Suprapubic skin (tissue), 4 donors: Measurements from ENCODE around the gene TLE1. TPM values are rescaled to one million over a fixed set of nuclear protein-coding genes. Genes with fewer than 3 reads are reported as not detected.

Experiments used
- DNase-seq, 2 donors: peaks; one replicate each; pipeline ENCODE4 v3.0.0-alpha.2; 2019; ENCODE audit warnings: low spot score in 2 of 2
- H3K27ac ChIP-seq: fragments of 200-600 bp; sonication (generic); one replicate; pipeline ENCODE4 v1.5.1; 2019
- H3K27me3 ChIP-seq: fragments of 200-600 bp; sonication (generic); one replicate; pipeline ENCODE4 v1.5.1; 2019
- H3K36me3 ChIP-seq: fragments of 200-600 bp; sonication (generic); one replicate; pipeline ENCODE4 v1.5.1; 2019
- H3K4me1 ChIP-seq: fragments of 200-600 bp; sonication (generic); one replicate; pipeline ENCODE4 v1.5.1; 2019
- H3K4me3 ChIP-seq: fragments of 200-600 bp; sonication (generic); one replicate; pipeline ENCODE4 v1.5.1; 2019; ENCODE audit warnings: mild to moderate bottlenecking
- H3K9me3 ChIP-seq: fragments of 200-600 bp; sonication (generic); one replicate; pipeline ENCODE4 v1.5.1; 2019
- CTCF ChIP-seq, 2 donors: fragments of 200-600 bp in 1 of 2; fragments of 450-650 bp in 1 of 2; sonication (generic) in 1 of 2; IDR thresholded peaks; one replicate each; pipeline ENCODE4 v1.5.1; 2016 to 2019; ENCODE audit warnings: antibody characterized with exemption in 2 of 2, mild to moderate bottlenecking in 1 of 2, moderate library complexity in 1 of 2
- EP300 ChIP-seq: sonication (generic); formaldehyde crosslinking; IDR thresholded peaks from one replicate; pipeline ENCODE4 v1.6.1; 2017; ENCODE audit warnings: antibody characterized with exemption
- POLR2A ChIP-seq, 2 donors: fragments of 450-650 bp; IDR thresholded peaks; one replicate each; pipeline ENCODE4 v1.6.1; 2017; ENCODE audit warnings: antibody characterized with exemption in 2 of 2, mild to moderate bottlenecking in 2 of 2, moderate library complexity in 2 of 2
- POLR2AphosphoS5 ChIP-seq, 3 donors: sonication (generic); formaldehyde crosslinking; IDR thresholded peaks; one replicate each; pipeline ENCODE4 v1.6.1; 2017; ENCODE audit warnings: antibody characterized with exemption in 3 of 3
- WGBS: methylation state at CpG from one replicate; pipeline ENCODE4 v1.1.5; 2018; 5-methylcytosine and 5-hydroxymethylcytosine counted together
- total RNA-seq, 4 donors: library from RNA; depleted of rRNA; stranded (reverse); fragments of >200 nt; gene quantifications; one replicate each; pipeline ENCODE4 v1.1.0, GENCODE V29; 2016

TLE1 gene
- total RNA-seq, 4 donors from 2014 or later: 34.8 to 73.5 (median 47.5) TPM

- no peak overlapping the region for H3K27ac ChIP-seq
- DNase-seq: no peak
- no peak overlapping the region for H3K4me3 ChIP-seq
- peaks cover 6% of the 10 kb centered on the region for H3K36me3 ChIP-seq
- H3K27me3 ChIP-seq: no peaks in the 10 kb centered on the region
- 37% methylated on average over 6 of the region's 6 CpGs for WGBS
- no peak for TF ChIP-seq CTCF (IDR thresholded peaks at IDR 0.05)
- no peak for TF ChIP-seq EP300
- no peak for TF ChIP-seq POLR2AphosphoS5 (IDR thresholded peaks at IDR 0.05)
- TF ChIP-seq POLR2A (IDR thresholded peaks at IDR 0.05): no peak
- no peaks in the 10 kb centered on the region for H3K9me3 ChIP-seq
- H3K4me1 ChIP-seq: peaks cover 42% of the 10 kb centered on the region
Observed at GRCh38 chr9:81669866-81670265, 19.5 kb downstream of the TLE1 start.

- DNase-seq: no peak
- Histone ChIP-seq H3K36me3 (peaks cover 8% of the 10 kb centered on the region), H3K27ac (no peak overlapping the region), H3K9me3 (no peaks in the 10 kb centered on the region), H3K4me3 (no peak overlapping the region), H3K27me3 (no peaks in the 10 kb centered on the region), H3K4me1 (peaks cover 42% of the 10 kb centered on the region)
- WGBS: 31% methylated on average over 5 of the region's 5 CpGs
- no peak for TF ChIP-seq POLR2A (IDR thresholded peaks at IDR 0.05)
- TF ChIP-seq EP300: no peak
- TF ChIP-seq CTCF (IDR thresholded peaks at IDR 0.05): no peak
- no peak for TF ChIP-seq POLR2AphosphoS5 (IDR thresholded peaks at IDR 0.05)
Observed at GRCh38 chr9:81669041-81669651, 20.2 kb downstream of the TLE1 start.

GRCh38 chr9:81666123-81666522, 23.2 kb downstream of the TLE1 start:
- 91% methylated on average over 4 of the region's 4 CpGs for whole genome bisulfite sequencing
- Histone ChIP-seq H3K36me3 (peaks cover 5% of the 10 kb centered on the region), H3K4me3 (no peak overlapping the region), H3K27ac (no peak overlapping the region), H3K27me3 (no peaks in the 10 kb centered on the region), H3K9me3 (no peaks in the 10 kb centered on the region), H3K4me1 (peaks cover 30% of the 10 kb centered on the region)
- no peak for DNase-seq
- TF ChIP-seq EP300 (no peak), POLR2AphosphoS5 (IDR thresholded peaks at IDR 0.05) (no peak), POLR2A (IDR thresholded peaks at IDR 0.05) (no peak), CTCF (IDR thresholded peaks at IDR 0.05) (no peak)

GRCh38 chr9:81665322-81665871, 23.9 kb downstream of the TLE1 start:
- Histone ChIP-seq H3K4me3 (no peak overlapping the region), H3K27ac (no peak overlapping the region), H3K27me3 (no peaks in the 10 kb centered on the region), H3K9me3 (no peaks in the 10 kb centered on the region), H3K4me1 (peaks cover 29% of the 10 kb centered on the region), H3K36me3 (peaks cover 5% of the 10 kb centered on the region)
- no peak for DNase-seq
- 39% methylated on average over 6 of the region's 6 CpGs for WGBS
- no peak for TF ChIP-seq POLR2AphosphoS5 (IDR thresholded peaks at IDR 0.05)
- TF ChIP-seq POLR2A (IDR thresholded peaks at IDR 0.05): no peak
- no peak for TF ChIP-seq CTCF (IDR thresholded peaks at IDR 0.05)
- TF ChIP-seq EP300: no peak

- DNase-seq: no peak
- Histone ChIP-seq H3K36me3 (peaks cover 5% of the 10 kb centered on the region), H3K4me3 (no peak overlapping the region), H3K9me3 (no peaks in the 10 kb centered on the region), H3K27ac (no peak overlapping the region), H3K27me3 (no peaks in the 10 kb centered on the region), H3K4me1 (peaks cover 29% of the 10 kb centered on the region)
- 65% methylated on average over 6 of the region's 6 CpGs for WGBS
- no peak for TF ChIP-seq EP300
- TF ChIP-seq POLR2AphosphoS5 (IDR thresholded peaks at IDR 0.05): no peak
- no peak for TF ChIP-seq POLR2A (IDR thresholded peaks at IDR 0.05)
- no peak for TF ChIP-seq CTCF (IDR thresholded peaks at IDR 0.05)
Observed at GRCh38 chr9:81664638-81665222, 24.6 kb downstream of the TLE1 start.
